ENCODE data around the gene SPATA22.
"Not testable (repeated sequence)": the region's sequence is repeated elsewhere in the genome, so short reads cannot be mapped to it uniquely, and the experiment has no call there.

The SPATA22 gene

GRCh38 chr17:3471599-3471998 is at the start of gene SPATA22:
Gene SPATA22 (minus strand): TSS chr17:3471819. CDS start chr17:3469325, 2,494 bp downstream.
- DNase-seq = no peak

- not testable (repeated sequence) for DNase-seq
Observed at GRCh38 chr17:3519472-3519871, 47.9 kb upstream of the SPATA22 start.

- no peak for DNase-seq
Observed at GRCh38 chr17:3514873-3515272, 43.3 kb upstream of the SPATA22 start.

- not testable (repeated sequence) for DNase-seq
Observed at GRCh38 chr17:3514167-3514566, 42.5 kb upstream of the SPATA22 start.

- DNase-seq = no peak
Observed at GRCh38 chr17:3513305-3514035, 41.9 kb upstream of the SPATA22 start.

- no peak for DNase-seq
Observed at GRCh38 chr17:3512505-3513171, 41.0 kb upstream of the SPATA22 start.

GRCh38 chr17:3511852-3512504 is 40.4 kb upstream of the SPATA22 start:
- no peak for DNase-seq

- no peak for DNase-seq
Observed at GRCh38 chr17:3510090-3510489, 38.5 kb upstream of the SPATA22 start.

GRCh38 chr17:3507869-3508268 is 36.2 kb upstream of the SPATA22 start:
- no peak for DNase-seq

- no peak for DNase-seq
Observed at GRCh38 chr17:3507071-3507470, 35.5 kb upstream of the SPATA22 start.

- DNase-seq = no peak
Observed at GRCh38 chr17:3506054-3506453, 34.4 kb upstream of the SPATA22 start.

GRCh38 chr17:3505008-3505407 is 33.4 kb upstream of the SPATA22 start:
- DNase-seq = no peak

GRCh38 chr17:3503285-3503684 is 31.7 kb upstream of the SPATA22 start:
- no peak for DNase-seq

GRCh38 chr17:3502466-3502865 is 30.8 kb upstream of the SPATA22 start:
- DNase-seq = no peak

- no peak for DNase-seq
Observed at GRCh38 chr17:3501344-3501743, 29.7 kb upstream of the SPATA22 start.

GRCh38 chr17:3497101-3497500 is 25.5 kb upstream of the SPATA22 start:
- DNase-seq = no peak

GRCh38 chr17:3485481-3486068 is 14.0 kb upstream of the SPATA22 start:
- DNase-seq = no peak

GRCh38 chr17:3482852-3483251 is 11.2 kb upstream of the SPATA22 start:
- no peak for DNase-seq

GRCh38 chr17:3479988-3480387 is 8.4 kb upstream of the SPATA22 start:
- no peak for DNase-seq

GRCh38 chr17:3475812-3476610 is 4.4 kb upstream of the SPATA22 start, which contains the start of gene ASPA:
Gene ASPA (plus strand): TSS chr17:3475997. CDS start chr17:3476160, 163 bp downstream.
- no peak for DNase-seq

- DNase-seq = no peak
Observed at GRCh38 chr17:3475251-3475685, 3.6 kb upstream of the SPATA22 start.

- DNase-seq = no peak
Observed at GRCh38 chr17:3474212-3474611, 2.6 kb upstream of the SPATA22 start.

GRCh38 chr17:3472137-3472536 is 518 bp upstream of the SPATA22 start:
- DNase-seq = no peak
